HUES64 (cell line): ENCODE results near the gene AKAP9.
"Not testable (repeated sequence)": the region's sequence is repeated elsewhere in the genome, so short reads cannot be mapped to it uniquely, and the experiment has no call there.

Experiments used
- H3K27ac ChIP-seq: 2 replicates; pipeline ENCODE4 v1.7.0; 2013; ENCODE audit warnings: low read depth, low read length, inconsistent platforms
- H3K27me3 ChIP-seq: 2 replicates; pipeline ENCODE4 v1.6.1; 2013; ENCODE audit warnings: mild to moderate bottlenecking, low read length; ENCODE audit not compliant: insufficient read depth
- H3K36me3 ChIP-seq: 2 replicates; pipeline ENCODE4 v1.6.1; 2013; ENCODE audit warnings: mild to moderate bottlenecking, low read length; ENCODE audit not compliant: insufficient read depth
- H3K4me1 ChIP-seq: 2 replicates; pipeline ENCODE4 v1.6.1; 2013; ENCODE audit warnings: mild to moderate bottlenecking, low read length, moderate library complexity; ENCODE audit not compliant: insufficient read depth
- H3K4me3 ChIP-seq: 2 replicates; pipeline ENCODE4 v1.5.1; 2013; ENCODE audit warnings: mild to moderate bottlenecking, low read length, moderate library complexity
- H3K9ac ChIP-seq: 2 replicates; pipeline ENCODE4 v1.6.1; 2013; ENCODE audit warnings: mild to moderate bottlenecking, low read depth, low read length
- H3K9me3 ChIP-seq: 2 replicates; pipeline ENCODE4 v1.6.1; 2013; ENCODE audit warnings: low read depth, low read length; ENCODE audit not compliant: insufficient read depth
- WGBS: fragments of 150-250, 120-280 bp; methylation state at CpG from one replicate; pipeline ENCODE4 v1.1.7; 2013; ENCODE audit warnings: missing lambda C conversion rate; 5-methylcytosine and 5-hydroxymethylcytosine counted together

The AKAP9 gene

DNA sequence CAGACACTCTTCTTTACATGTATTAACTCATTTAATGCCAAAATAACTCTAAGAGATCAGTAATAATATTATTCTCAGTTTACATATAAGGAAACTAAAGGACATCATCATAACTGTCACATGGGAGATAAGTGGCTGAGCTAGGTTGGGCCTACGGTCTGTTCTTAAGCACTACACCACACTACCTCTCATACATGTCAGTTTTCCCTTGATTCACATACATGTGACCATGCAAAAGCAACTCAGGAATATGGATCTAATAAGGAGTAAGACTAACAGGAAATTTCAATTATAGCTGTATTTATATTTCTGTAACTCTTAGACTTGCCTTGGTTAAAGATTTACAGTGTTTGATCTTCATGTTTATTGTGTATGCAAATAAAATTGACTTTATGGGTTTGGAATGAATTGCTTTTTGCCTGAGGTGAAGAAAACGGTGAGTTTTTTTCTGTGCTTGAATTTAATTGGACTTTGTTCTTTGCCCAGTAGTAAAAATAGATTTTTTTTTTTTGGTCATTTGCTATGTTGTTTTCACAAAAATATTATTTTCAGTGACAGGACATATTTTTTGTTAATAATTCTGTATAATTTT lies 123.9 kb downstream of the AKAP9 start:
- Histone ChIP-seq H3K4me1 (no peaks in the 10 kb centered on the region), H3K4me3 (no peak overlapping the region), H3K9me3 (no peaks in the 10 kb centered on the region), H3K27ac (no peak overlapping the region), H3K9ac (no peak overlapping the region), H3K36me3 (peaks cover 43% of the 10 kb centered on the region), H3K27me3 (no peaks in the 10 kb centered on the region)
- WGBS: 86% methylated on average over 2 of the region's 2 CpGs

DNA sequence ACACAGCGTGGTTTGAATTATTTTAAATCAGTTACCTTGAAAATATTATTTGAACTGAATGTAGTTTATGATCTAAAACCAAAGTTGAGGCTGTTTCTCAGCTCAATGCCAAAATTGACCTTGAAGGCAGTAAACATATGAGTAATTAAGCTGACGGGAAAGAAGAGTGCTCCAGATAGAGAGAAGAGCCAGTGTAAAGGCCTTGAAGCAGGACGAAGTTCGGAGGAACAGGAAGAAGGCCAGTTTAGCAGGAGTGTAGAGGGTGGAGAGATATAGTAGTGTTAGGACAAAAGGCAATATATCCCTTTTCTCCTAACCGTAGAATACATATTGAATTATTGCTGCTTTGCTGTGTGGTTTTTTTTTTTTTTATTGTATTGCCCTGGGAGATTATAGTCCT lies 130.4 kb downstream of the AKAP9 start:
- whole genome bisulfite sequencing: 91% methylated on average over 4 of the region's 5 CpGs
- no peaks in the 10 kb centered on the region for H3K9me3 ChIP-seq
- no peaks in the 10 kb centered on the region for H3K27me3 ChIP-seq
- peaks cover 45% of the 10 kb centered on the region for H3K36me3 ChIP-seq
- H3K27ac ChIP-seq: no peak overlapping the region
- H3K4me3 ChIP-seq: no peak overlapping the region
- H3K4me1 ChIP-seq: no peaks in the 10 kb centered on the region
- H3K9ac ChIP-seq: no peak overlapping the region

DNA sequence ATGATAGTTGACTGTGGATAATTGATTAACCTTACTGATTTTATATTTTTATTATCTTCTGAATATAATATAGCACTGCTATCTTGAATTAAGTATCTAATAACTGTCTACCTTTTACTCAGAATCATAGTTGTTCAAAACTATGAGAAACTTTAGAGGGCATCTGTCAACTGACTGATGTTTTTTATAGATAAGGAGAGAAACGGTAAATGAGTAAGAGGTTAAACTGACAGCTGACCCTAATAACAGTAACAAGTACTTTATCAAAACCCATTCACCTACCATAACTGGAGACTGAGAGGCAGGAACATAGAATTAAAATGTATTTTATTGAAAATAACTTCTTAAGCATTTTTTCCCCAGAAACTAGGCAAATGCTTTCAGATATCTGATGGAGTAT lies 131.5 kb downstream of the AKAP9 start:
- Histone ChIP-seq H3K27ac (no peak overlapping the region), H3K4me1 (0 out of 2 replicates have a peak, but pooled peaks cover 5% of the 10 kb centered on the region), H3K9ac (no peak overlapping the region), H3K9me3 (no peaks in the 10 kb centered on the region), H3K36me3 (peaks cover 38% of the 10 kb centered on the region), H3K27me3 (no peaks in the 10 kb centered on the region), H3K4me3 (no peak overlapping the region)
- WGBS: no CpG with 5 or more reads among the region's 1 CpG

DNA sequence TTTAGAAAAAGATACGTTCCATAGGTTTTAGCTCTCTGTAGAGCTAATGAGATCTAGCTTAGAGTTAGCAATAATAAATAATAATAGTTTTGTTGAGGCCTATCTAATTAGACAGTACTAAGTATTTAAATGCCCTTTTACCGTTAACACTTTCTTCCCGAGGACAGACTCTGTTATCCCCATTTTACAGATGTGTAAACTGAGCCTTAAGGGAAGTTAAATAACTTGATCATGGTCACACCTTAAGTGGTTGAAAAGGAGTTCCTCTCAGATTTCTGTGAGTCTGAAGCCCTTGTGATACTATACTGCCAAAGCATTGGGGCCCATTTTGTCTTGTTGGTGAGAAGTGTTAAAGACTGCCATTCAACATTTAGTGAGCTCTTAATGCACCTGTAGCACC lies 132.0 kb downstream of the AKAP9 start:
- Histone ChIP-seq H3K9ac (no peak overlapping the region), H3K36me3 (peaks cover 38% of the 10 kb centered on the region), H3K27me3 (no peaks in the 10 kb centered on the region), H3K27ac (no peak overlapping the region), H3K4me1 (0 out of 2 replicates have a peak, but pooled peaks cover 5% of the 10 kb centered on the region), H3K4me3 (no peak overlapping the region), H3K9me3 (no peaks in the 10 kb centered on the region)
- WGBS: 95% methylated on average over 3 of the region's 3 CpGs

DNA sequence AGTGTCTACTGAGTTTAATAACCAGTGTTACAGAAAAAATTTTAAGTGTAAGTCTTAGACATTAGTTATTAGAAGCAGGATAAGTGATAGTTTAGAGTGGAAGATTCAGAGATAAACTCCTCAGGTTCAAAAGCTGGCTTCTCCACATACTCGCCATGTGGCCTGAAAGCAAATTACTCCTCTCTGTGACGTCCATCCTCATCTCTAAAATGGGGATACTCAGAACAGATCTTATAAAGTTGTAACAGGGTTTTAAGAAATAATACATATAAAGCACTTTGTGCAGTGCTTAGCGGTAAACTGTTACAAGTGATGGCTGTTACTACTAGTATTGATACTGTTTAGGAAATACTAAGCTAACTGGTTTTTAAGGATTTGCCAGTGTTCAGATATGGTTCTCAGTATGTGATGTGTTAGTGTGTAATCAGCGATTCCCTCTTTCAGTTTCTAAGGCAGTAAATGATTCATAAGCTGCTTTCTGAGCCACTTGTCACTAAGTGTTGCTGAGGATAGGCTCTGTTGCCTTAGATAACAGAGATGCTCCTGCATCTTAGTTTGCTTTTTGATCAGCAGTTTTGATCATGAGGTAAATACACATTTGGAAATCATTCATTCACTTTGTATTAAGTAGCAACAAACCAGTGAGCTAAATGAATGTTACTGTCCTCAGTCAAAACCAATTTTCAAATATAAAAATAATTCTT lies 134.9 kb downstream of the AKAP9 start:
- Histone ChIP-seq H3K4me1 (0 out of 2 replicates have a peak, but pooled peaks cover 5% of the 10 kb centered on the region), H3K27me3 (no peaks in the 10 kb centered on the region), H3K9ac (no peak overlapping the region), H3K27ac (no peak overlapping the region), H3K4me3 (no peak overlapping the region), H3K9me3 (no peaks in the 10 kb centered on the region), H3K36me3 (peaks cover 53% of the 10 kb centered on the region)
- 98% methylated on average over 4 of the region's 4 CpGs for WGBS

DNA sequence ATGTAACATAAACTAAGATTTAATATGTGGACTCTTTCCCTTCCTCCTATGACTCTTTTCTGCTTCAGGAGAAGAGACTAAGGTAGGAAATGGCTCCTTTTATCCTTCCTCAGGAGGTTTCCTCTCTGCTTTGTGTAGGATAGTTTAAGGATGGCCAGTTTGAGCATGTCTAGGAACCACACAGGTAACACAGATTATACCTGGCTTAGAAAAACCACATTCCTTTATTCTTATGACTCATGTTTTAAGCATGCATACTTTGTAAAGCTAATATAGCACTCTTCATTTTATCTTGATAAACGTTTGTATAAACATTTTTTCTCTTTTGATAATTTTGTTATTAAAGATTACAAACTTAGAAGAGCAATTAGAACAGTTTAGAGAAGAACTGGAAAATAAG lies 135.8 kb downstream of the AKAP9 start:
- no peak overlapping the region for H3K4me3 ChIP-seq
- H3K27ac ChIP-seq: no peak overlapping the region
- no peaks in the 10 kb centered on the region for H3K27me3 ChIP-seq
- no peak overlapping the region; the same call in 1 of the 2 replicates for H3K9ac ChIP-seq
- 0 out of 2 replicates have a peak, but pooled peaks cover 5% of the 10 kb centered on the region for H3K4me1 ChIP-seq
- peaks cover 51% of the 10 kb centered on the region for H3K36me3 ChIP-seq
- H3K9me3 ChIP-seq: no peaks in the 10 kb centered on the region
- WGBS: no CpG with 5 or more reads among the region's 1 CpG

DNA sequence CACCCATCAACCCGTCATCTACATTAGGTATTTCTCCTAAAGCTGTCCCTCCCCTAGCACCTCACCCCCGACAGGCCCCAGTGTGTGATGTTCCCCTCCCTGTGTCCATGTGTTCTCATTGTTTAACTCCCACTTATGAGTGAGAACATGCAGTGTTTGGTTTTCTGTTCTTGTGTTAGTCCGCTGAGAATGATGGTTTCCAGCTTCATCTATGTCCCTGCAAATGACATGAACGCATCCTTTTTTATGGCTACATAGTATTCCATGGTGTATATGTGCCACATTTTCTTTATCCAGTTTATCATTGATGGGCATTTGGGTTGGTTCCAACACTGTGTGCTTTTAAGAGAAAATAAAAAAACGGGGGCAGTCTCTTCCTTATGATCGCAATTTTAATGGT lies 143.3 kb downstream of the AKAP9 start:
- H3K4me1 ChIP-seq, H3K4me3 ChIP-seq, H3K27ac ChIP-seq, H3K9ac ChIP-seq, H3K27me3 ChIP-seq: not testable (repeated sequence)
- peaks cover 87% of the 10 kb centered on the region for H3K36me3 ChIP-seq
- WGBS: 90% methylated on average over 6 of the region's 6 CpGs
- peaks cover 11% of the 10 kb centered on the region; the same call in 1 of the 2 replicates for H3K9me3 ChIP-seq

DNA sequence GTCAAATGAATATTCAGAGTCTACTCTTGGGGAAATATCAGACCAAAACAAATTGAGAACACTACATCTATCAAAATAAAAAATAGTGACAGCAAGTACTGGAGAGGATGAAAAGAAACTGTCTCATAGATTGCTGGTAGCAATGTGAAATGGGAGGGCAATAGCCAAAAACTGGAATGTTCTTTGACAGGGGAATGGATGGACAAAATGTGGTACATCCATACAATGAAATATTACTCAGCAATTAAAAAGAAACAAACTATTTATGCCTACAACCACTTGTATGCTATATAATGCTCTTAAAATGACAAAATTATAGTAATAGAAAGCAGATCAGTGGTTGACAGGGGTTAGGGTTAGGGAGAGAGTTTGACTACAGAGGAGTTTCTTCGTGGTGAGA lies 147.6 kb downstream of the AKAP9 start:
- 93% methylated on average over 1 of the region's 1 CpG for WGBS
- Histone ChIP-seq H3K9ac (no peak overlapping the region), H3K4me3 (no peak overlapping the region), H3K27ac (no peak overlapping the region), H3K36me3 (peaks cover 90% of the 10 kb centered on the region), H3K27me3 (no peaks in the 10 kb centered on the region), H3K4me1 (no peaks in the 10 kb centered on the region), H3K9me3 (peaks cover 11% of the 10 kb centered on the region; the same call in 1 of the 2 replicates)

DNA sequence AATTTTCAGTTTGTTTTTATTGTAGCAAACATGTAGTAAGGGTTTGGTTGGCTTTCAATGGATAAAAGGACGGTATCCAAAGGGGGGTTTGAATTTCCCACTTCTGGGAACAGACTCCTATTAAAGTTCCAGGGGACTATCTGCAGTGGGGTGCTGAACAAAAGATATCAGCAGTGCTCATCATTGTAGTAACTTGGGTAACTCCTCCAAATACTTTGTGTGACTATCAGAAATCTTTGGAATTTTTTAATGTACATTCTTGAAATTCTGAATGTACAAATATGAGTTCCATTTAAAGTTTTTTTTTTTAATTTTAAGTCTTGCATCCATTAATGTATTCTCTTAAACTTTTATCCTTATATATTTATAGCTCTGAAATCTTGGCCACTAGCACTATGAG lies 151.5 kb downstream of the AKAP9 start:
- WGBS: 87% methylated on average over 1 of the region's 1 CpG
- H3K4me3 ChIP-seq: no peak overlapping the region
- H3K4me1 ChIP-seq: no peaks in the 10 kb centered on the region
- H3K36me3 ChIP-seq: peaks cover 77% of the 10 kb centered on the region
- no peak overlapping the region for H3K9ac ChIP-seq
- no peak overlapping the region for H3K27ac ChIP-seq
- H3K27me3 ChIP-seq: no peaks in the 10 kb centered on the region
- H3K9me3 ChIP-seq: peaks cover 5% of the 10 kb centered on the region; the same call in 1 of the 2 replicates

DNA sequence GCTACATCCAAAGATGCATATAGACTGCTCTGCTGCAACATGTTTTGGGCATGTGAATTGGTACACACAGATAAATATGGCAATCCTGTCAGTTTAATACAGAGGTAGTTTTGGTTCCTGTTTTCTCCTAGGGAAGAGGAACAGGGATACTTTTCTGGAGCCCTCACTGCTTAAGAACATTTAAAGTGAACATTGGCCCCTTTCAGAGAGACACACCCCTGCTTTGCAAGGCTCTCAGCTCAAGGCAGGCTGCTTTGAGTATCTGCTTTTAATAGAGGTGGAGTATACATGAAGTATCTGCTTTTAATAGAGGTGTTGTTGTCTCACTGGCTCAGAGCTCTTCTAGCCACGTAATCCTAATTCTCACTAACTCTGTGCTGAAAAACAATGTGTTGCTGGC lies 154.7 kb downstream of the AKAP9 start:
- H3K9me3 ChIP-seq: no peaks in the 10 kb centered on the region
- H3K27me3 ChIP-seq: no peaks in the 10 kb centered on the region
- no peak overlapping the region for H3K9ac ChIP-seq
- 86% methylated on average over 1 of the region's 1 CpG for WGBS
- H3K27ac ChIP-seq: no peak overlapping the region
- peaks cover 78% of the 10 kb centered on the region for H3K36me3 ChIP-seq
- no peak overlapping the region for H3K4me3 ChIP-seq
- no peaks in the 10 kb centered on the region for H3K4me1 ChIP-seq

DNA sequence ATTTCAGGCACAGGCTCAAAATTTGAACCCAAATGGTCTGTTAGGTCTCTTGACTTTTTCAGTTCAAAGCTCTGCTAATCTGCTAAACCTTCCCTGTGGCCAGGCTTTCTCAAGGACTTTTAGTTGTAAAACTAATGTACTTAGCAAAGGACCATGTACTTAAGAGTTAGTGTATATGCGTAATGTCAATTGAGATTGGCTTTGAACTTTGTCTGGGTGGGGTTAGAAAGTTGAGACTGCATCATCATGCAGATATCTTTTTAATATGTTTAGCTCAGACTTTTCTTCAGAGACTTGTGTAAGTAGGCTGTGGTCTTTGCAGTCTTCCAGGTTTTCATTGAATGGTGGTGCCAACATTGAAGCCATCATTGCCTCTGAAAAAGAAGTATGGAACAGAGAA lies 159.9 kb downstream of the AKAP9 start:
- Histone ChIP-seq H3K9me3 (no peaks in the 10 kb centered on the region), H3K9ac (no peak overlapping the region), H3K36me3 (peaks cover 74% of the 10 kb centered on the region), H3K27ac (no peak overlapping the region), H3K27me3 (no peaks in the 10 kb centered on the region), H3K4me1 (no peaks in the 10 kb centered on the region), H3K4me3 (no peak overlapping the region)
- 100% methylated on average over 1 of the region's 1 CpG for WGBS
